ENCODE results near the gene CAMTA1.
"Not testable (repeated sequence)": the region's sequence is repeated elsewhere in the genome, so short reads cannot be mapped to it uniquely, and the experiment has no call there.

The CAMTA1 gene

GRCh38 chr1:7366286-7366954 lies 581.2 kb downstream of the CAMTA1 start:
- peak; percentile 86 for DNase-seq

GRCh38 chr1:7366955-7367665 lies 581.9 kb downstream of the CAMTA1 start:
- peak; percentile 93 for DNase-seq

- DNase-seq, result no peak
These were observed 584.6 kb downstream of the CAMTA1 start for GRCh38 chr1:7369866-7370265.

GRCh38 chr1:7371926-7372325 lies 586.7 kb downstream of the CAMTA1 start:
- no peak for DNase-seq

- no peak for DNase-seq
These were observed 587.3 kb downstream of the CAMTA1 start for GRCh38 chr1:7372477-7373120.

GRCh38 chr1:7373251-7373650 lies 588.0 kb downstream of the CAMTA1 start:
- DNase-seq, result no peak

- DNase-seq, result no peak
These were observed 588.8 kb downstream of the CAMTA1 start for GRCh38 chr1:7373876-7374562.

- no peak for DNase-seq
These were observed 589.4 kb downstream of the CAMTA1 start for GRCh38 chr1:7374563-7375160.

- peak; percentile 30 for DNase-seq
These were observed 590.1 kb downstream of the CAMTA1 start for GRCh38 chr1:7375329-7375728.

GRCh38 chr1:7375781-7376660 lies 590.8 kb downstream of the CAMTA1 start:
- no peak for DNase-seq

GRCh38 chr1:7376676-7377075 lies 591.4 kb downstream of the CAMTA1 start:
- DNase-seq, result no peak

GRCh38 chr1:7378346-7379130 lies 593.3 kb downstream of the CAMTA1 start:
- DNase-seq, result peak; percentile 33

GRCh38 chr1:7379441-7379971 lies 594.3 kb downstream of the CAMTA1 start:
- DNase-seq, result peak; percentile 82

GRCh38 chr1:7380068-7380467 lies 594.8 kb downstream of the CAMTA1 start:
- DNase-seq, result not testable (repeated sequence)

- no peak for DNase-seq
These were observed 595.5 kb downstream of the CAMTA1 start for GRCh38 chr1:7380712-7381111.

- not testable (repeated sequence) for DNase-seq
These were observed 596.5 kb downstream of the CAMTA1 start for GRCh38 chr1:7381729-7382128.

- DNase-seq, result no peak
These were observed 597.7 kb downstream of the CAMTA1 start for GRCh38 chr1:7382971-7383370.

- DNase-seq, result no peak
These were observed 598.6 kb downstream of the CAMTA1 start for GRCh38 chr1:7383671-7384520.

GRCh38 chr1:7384679-7385078 lies 599.4 kb downstream of the CAMTA1 start:
- no peak for DNase-seq

Data from NCI-H345 (cell line).